Measurements from ENCODE around the gene IMPA2. TPM values are rescaled to one million over a fixed set of nuclear protein-coding genes. Genes with fewer than 3 reads are reported as not detected.
"Not testable (repeated sequence)": the region's sequence is repeated elsewhere in the genome, so short reads cannot be mapped to it uniquely, and the experiment has no call there.

IMPA2 gene
- total and polyA plus RNA-seq, 2 of the 13 experiments (the other 11 are each of a cell fraction or from before 2014, with no cell fraction given), result 37.8 to 71.8 TPM

DNA sequence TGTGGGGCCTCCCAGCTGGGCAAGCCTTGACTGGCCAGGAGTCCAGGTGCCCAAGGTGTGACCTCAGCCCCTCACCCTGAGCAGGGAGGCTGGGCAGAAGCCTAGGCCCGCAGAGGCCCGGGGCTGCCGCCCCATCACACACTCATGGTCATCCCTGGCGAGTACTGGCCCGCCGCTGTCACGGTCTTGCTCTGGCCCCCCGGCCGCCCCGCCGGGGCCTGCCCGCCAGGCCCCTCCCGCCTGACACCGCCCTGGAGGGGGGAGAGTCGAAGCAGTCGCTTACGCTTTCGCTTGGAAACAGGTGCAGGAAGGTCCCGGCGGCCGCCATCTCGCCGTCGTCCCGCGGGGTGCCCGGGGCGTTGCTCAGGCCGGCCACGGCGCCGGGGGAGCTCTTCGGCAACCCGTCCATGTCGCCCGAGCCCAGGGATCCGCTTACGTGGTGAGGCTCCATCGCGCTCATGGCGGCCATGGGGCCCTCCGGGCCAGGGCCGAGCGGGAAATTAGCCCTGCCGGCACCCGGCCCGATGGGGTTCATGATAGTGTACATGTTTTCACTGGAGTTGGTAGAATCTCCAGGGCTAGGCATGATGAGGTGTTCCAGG is 85.7 kb downstream of the IMPA2 start:
- Histone ChIP-seq H3K79me2 (ENCODE audit: insufficient read depth, low read length) (no peaks in the 10 kb centered on the region), H3K27me3 (ENCODE audit: control insufficient read depth in 1 of 2, insufficient read depth in 2 of 2, low read length in 2 of 2) (peaks cover 0 to 4% of the 10 kb centered on the region in 2 experiments; a peak in 1 of 5 replicates), H3K4me2 (ENCODE audit: low read depth, low read length) (no peak overlapping the region), H3K36me3 (replicated peaks in 1 of 2; ENCODE audit: control insufficient read depth in 1 of 2, insufficient read depth in 2 of 2, low read length in 2 of 2) (no peaks in the 10 kb centered on the region), H3K9ac (ENCODE audit: insufficient read depth, low read depth, low read length) (no peak overlapping the region), H3K27ac (ENCODE audit: extremely low read length, insufficient read depth, low read length) (no peak overlapping the region), H4K20me1 (ENCODE audit: insufficient read depth, low read length) (no peaks in the 10 kb centered on the region), H3K4me1 (ENCODE audit: insufficient read depth, low read length) (no peaks in the 10 kb centered on the region), H3K4me3 (replicated peaks in 1 of 3; ENCODE audit: insufficient read depth in 1 of 3, low read depth in 2 of 3, low read length in 3 of 3) (no peak overlapping the region), H2AFZ (ENCODE audit: low read length) (no peak overlapping the region), H3K9me3 (ENCODE audit: low read length) (no peaks in the 10 kb centered on the region)
- FAIRE-seq (no peak), DNase-seq (ENCODE audit: low spot score) (no peak), ATAC-seq (no peak)
- in situ Hi-C loops (cut with HindIII; ENCODE audit: extremely low pct_ligation_motif_present, low pct_unique_long_range_greater_than_20kb) (no loop called here), intact Hi-C loops (cut with micrococcal nuclease; ENCODE audit: unreplicated experiment) (no loop called here)
- CTCF ChIA-PET (ENCODE audit: low intra/inter-chr PET ratio, low total read pairs), result no interaction called here
- no TSS peak for BruUV-seq (replicated peaks)
- TF ChIP-seq ZNF740 (CRISPR knock-in tag; IDR thresholded peaks at IDR 0.05), result no peak
- POLR2A ChIA-PET, result no interaction called here
- WGBS (ENCODE audit: low lambda C conversion rate), result 83% methylated on average over 4 of the region's 47 CpGs

DNA sequence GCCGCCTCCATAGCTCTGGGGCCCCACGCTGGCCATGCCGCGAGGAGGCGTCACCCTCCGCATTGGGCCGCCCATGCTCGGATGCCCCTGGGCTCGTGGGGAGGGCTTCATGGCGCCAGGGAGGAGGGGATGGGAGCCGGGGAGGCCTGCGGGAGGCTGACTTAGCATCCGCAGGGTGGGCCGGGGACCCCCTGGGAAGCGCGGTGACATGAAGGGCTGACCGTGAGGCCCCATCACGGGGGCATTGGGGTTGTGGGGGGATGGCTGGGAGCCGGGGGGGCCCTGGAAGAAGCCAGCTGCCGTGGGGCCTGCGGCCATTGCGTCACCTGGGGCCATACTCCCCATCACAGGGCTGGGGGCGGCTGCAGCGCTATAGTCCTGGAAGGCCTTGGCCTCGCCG is 86.4 kb downstream of the IMPA2 start:
- Histone ChIP-seq H4K20me1 (ENCODE audit: insufficient read depth, low read length) (no peaks in the 10 kb centered on the region), H3K36me3 (replicated peaks in 1 of 2; ENCODE audit: control insufficient read depth in 1 of 2, insufficient read depth in 2 of 2, low read length in 2 of 2) (no peaks in the 10 kb centered on the region), H3K4me3 (replicated peaks in 1 of 3; ENCODE audit: insufficient read depth in 1 of 3, low read depth in 2 of 3, low read length in 3 of 3) (no peak overlapping the region), H3K4me1 (ENCODE audit: insufficient read depth, low read length) (no peaks in the 10 kb centered on the region), H2AFZ (ENCODE audit: low read length) (no peak overlapping the region), H3K9ac (ENCODE audit: insufficient read depth, low read depth, low read length) (no peak overlapping the region), H3K27me3 (ENCODE audit: control insufficient read depth in 1 of 2, insufficient read depth in 2 of 2, low read length in 2 of 2) (peaks cover 0 to 4% of the 10 kb centered on the region in 2 experiments; a peak in 1 of 5 replicates), H3K9me3 (ENCODE audit: low read length) (no peaks in the 10 kb centered on the region), H3K27ac (ENCODE audit: extremely low read length, insufficient read depth, low read length) (no peak overlapping the region), H3K4me2 (ENCODE audit: low read depth, low read length) (no peak overlapping the region), H3K79me2 (ENCODE audit: insufficient read depth, low read length) (no peaks in the 10 kb centered on the region)
- DNase-seq (ENCODE audit: low spot score), result no peak
- ChIA-PET CTCF (ENCODE audit: low intra/inter-chr PET ratio, low total read pairs) (no interaction called here), POLR2A (no interaction called here)
- ATAC-seq, result no peak; the same call in 2 of the 3 replicates
- in situ Hi-C loops (cut with HindIII; ENCODE audit: extremely low pct_ligation_motif_present, low pct_unique_long_range_greater_than_20kb) (no loop called here), intact Hi-C loops (cut with micrococcal nuclease; ENCODE audit: unreplicated experiment) (no loop called here)
- WGBS (ENCODE audit: low lambda C conversion rate), result 79% methylated on average over 6 of the region's 26 CpGs
- no TSS peak for BruUV-seq (replicated peaks)
- TF ChIP-seq ZGPAT (CRISPR knock-in tag; IDR thresholded peaks at IDR 0.05), result no peak
- FAIRE-seq, result no peak

DNA sequence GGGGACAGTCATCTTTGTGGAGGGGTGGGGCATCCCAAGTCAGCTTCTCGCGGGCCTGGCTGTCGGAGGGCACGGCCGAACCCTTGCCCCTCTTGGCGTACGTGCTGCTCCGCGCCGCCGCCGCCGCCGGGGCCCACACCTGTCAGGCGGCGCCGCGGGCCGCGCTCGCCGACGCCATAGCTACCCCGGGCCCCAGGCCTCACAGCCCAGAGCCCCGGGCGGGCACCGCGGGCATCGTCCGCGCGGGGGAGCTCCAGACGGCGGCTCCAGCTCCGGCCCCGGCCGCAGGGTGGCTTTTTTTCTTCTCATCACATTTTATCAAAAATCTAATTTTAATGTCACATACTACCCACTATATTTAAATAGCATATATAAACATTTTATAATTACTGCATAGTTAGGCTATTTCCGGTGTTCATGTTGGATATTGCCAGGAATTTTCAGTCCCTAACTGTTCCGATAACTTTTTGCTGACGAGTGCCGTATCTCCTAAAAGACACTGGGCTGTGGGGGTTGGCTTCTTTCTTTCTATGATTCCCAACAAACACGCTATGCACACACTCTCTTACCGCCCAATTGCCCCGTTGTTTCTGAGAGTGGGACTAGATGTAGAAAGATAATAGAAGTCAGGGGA is 87.1 kb downstream of the IMPA2 start:
- CTCF ChIA-PET (ENCODE audit: low intra/inter-chr PET ratio, low total read pairs); ATAC-seq; in situ Hi-C loops (cut with HindIII; ENCODE audit: extremely low pct_ligation_motif_present, low pct_unique_long_range_greater_than_20kb); H3K36me3 ChIP-seq (replicated peaks in 1 of 2; ENCODE audit: control insufficient read depth in 1 of 2, insufficient read depth in 2 of 2, low read length in 2 of 2); intact Hi-C loops (cut with micrococcal nuclease; ENCODE audit: unreplicated experiment); H3K4me1 ChIP-seq (ENCODE audit: insufficient read depth, low read length); H4K20me1 ChIP-seq (ENCODE audit: insufficient read depth, low read length); H2AFZ ChIP-seq (ENCODE audit: low read length); H3K4me3 ChIP-seq (replicated peaks in 1 of 3; ENCODE audit: insufficient read depth in 1 of 3, low read depth in 2 of 3, low read length in 3 of 3); H3K9ac ChIP-seq (ENCODE audit: insufficient read depth, low read depth, low read length); FAIRE-seq; H3K27ac ChIP-seq (ENCODE audit: extremely low read length, insufficient read depth, low read length); H3K27me3 ChIP-seq (ENCODE audit: control insufficient read depth in 1 of 2, insufficient read depth in 2 of 2, low read length in 2 of 2); POLR2A ChIA-PET; H3K4me2 ChIP-seq (ENCODE audit: low read depth, low read length); H3K79me2 ChIP-seq (ENCODE audit: insufficient read depth, low read length); DNase-seq (ENCODE audit: low spot score); H3K9me3 ChIP-seq (ENCODE audit: low read length); BruUV-seq (replicated peaks): not testable (repeated sequence)
- 72% methylated on average over 33 of the region's 44 CpGs for WGBS (ENCODE audit: low lambda C conversion rate)

Data from HepG2 (cell line).